Glomerular visceral epithelial cell (primary cell): ENCODE results near the gene ARL2.
A peak's percentile ranks its signal among the peaks of the same experiment; 100 is the strongest.
"Not testable (repeated sequence)": the region's sequence is repeated elsewhere in the genome, so short reads cannot be mapped to it uniquely, and the experiment has no call there.

Source experiments
- DNase-seq: peaks from one replicate; pipeline ENCODE4 v3.0.0-alpha.2; 2016; ENCODE audit errors: extremely low spot score

Gene ARL2

GRCh38 chr11:65013888-65014725 is at the start of gene ARL2:
Gene ARL2, plus strand, starts transcription at chr11:65014160. Its CDS starts 48 bp downstream, at chr11:65014208.
- DNase-seq, result peak; percentile 87

DNA sequence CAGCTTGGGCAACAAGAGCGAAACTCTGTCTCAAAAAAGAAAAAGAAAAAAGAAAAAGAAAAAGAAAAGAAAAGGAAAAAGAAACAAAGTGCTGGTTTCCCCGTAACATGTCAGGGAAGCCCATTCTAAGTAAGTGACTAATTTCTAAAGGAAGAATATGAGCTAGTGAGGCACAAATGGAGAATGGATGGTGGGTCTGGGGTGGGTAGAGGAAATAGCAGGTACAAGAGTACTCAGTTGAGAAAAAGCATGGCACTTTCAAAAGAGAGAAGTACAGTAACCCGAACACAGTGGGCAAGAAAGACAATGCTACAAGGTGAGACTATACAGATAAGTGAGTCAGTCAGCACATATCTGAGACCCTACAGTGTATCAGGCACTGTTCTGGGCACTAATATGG is 46.6 kb upstream of the ARL2 start:
- no peak for DNase-seq

GRCh38 chr11:64969209-64969608 is 44.8 kb upstream of the ARL2 start:
- peak; percentile 63 for DNase-seq

GRCh38 chr11:64970731-64971151 is 43.2 kb upstream of the ARL2 start:
- DNase-seq, result peak; percentile 19

GRCh38 chr11:64971421-64972233 is 42.3 kb upstream of the ARL2 start, which contains the start of gene MAJIN:
Gene MAJIN, minus strand, starts transcription at chr11:64972108. Its CDS starts 12,703 bp downstream, at chr11:64959405.
- DNase-seq, result peak; percentile 52

DNA sequence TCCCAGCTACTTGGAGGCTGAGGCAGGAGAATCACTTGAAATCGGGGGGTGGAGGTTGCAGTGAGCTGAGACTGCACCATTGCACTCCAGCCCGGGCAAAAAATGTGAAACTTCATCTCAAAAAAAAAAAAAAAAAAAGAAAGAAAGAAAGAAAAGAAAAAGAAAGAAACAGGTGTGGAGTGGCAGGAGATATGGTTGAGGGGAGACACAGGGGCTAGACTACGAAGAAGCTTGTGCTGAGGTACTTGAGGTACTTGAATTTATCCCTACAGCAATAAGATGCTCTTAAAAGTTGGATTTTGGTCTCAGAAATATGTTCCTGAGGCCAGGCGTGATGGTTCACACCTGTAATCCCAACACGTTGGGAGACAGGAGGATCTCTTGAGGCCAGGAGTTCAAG is 39.8 kb upstream of the ARL2 start:
- DNase-seq, result no peak

- DNase-seq, result no peak
Measured at GRCh38 chr11:64976651-64977050, 37.3 kb upstream of the ARL2 start.

DNA sequence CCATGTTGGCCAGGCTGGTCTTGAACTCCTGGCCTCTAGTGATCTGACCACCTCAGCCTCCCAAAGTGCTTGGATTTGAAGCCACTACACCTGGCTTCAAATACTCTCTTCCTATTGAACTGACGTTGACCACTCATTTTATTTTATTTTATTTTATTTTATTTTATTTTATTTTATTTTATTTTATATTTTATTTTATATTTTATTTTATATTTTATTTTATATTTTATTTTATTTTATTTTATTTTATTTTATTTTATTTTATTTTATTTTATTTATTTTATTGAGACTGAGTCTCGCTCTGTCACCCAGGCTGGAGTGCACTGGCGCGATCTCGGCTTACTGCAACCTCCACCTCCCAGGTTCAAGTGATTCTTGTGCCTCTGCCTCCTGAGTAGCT is 30.6 kb upstream of the ARL2 start:
- not testable (repeated sequence) for DNase-seq

DNA sequence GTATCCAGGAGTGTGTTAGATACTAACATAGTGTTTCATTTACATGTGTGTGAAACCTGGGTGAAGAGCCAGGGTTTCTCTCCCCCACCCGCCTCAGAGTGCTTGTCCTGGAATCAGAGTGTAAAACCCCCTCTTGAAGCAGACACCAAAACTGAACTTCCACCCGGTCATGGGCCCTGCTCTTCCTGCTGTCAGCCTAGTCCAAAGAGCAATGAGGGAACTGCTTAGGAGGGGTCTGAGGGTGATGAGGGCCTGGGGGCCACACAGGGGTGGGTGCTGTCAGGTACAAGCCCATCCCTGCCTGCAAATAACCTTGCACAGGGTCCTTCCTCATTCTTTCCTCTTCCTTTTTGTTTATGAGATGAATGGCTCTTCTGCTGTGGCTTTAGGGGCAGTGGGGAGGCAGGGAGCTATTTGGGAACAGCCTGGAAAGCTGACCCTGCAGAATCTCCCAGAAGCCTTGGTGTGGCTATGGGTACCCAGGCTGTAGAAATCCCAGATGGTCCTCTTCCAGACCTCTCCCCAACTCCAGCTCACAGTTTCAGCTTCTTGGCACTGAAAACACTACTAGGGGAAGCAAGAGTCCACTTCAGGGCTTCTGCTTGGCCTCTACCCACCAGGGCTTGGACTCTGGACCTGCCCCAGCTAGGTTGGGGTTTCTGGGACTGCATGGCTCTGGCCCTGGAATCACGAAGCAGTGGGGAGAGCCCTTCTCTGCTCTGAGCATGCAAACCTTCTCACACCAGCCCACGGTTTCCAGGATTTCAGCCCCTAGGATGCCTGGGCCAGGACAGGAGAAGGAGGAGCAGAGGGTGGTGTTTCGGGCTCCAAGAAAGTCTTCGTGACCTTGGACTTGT is 25.7 kb upstream of the ARL2 start:
- DNase-seq, result no peak

GRCh38 chr11:64989416-64989815 is 24.5 kb upstream of the ARL2 start:
- DNase-seq, result no peak

- DNase-seq, result no peak
Measured at GRCh38 chr11:64990222-64990923, 23.6 kb upstream of the ARL2 start.

GRCh38 chr11:64994318-64994717 is 19.6 kb upstream of the ARL2 start:
- no peak for DNase-seq

GRCh38 chr11:64996327-64996709 is 17.6 kb upstream of the ARL2 start:
- DNase-seq, result no peak

DNA sequence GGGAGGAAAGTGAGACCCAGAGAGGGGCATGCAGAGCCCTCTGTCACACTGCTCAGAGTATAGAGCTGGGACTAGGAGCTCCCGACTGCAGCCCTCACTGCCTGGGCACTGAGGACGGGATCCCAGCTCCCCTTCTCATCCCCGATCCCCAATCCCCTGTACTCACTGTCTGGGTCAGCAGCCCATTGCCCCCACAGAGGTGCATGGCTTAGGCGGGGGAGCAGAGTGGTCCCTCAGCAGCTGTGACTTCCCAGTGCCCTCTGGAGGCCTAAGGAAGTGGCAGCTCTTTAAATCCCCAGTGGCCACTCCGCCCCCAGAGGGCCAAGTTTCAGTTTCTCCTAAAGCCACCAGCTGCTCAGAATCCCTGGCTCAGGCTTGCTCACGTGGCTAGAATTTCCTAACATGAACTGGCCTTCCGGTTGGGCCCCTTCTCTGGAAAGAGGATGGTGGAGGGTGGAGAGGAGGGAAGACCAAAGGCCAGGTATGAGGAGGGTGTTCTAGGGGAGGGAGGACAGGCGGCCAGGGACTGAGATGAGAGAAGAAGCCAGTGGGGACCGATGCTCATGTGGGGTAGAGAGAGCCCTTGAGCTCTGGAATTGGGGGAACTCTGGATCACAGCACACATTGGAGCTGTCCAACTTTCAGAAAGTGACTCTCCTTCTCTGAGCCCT is 17.1 kb upstream of the ARL2 start, which contains the start of gene BATF2:
Gene BATF2 (minus strand): TSS at position 262 of the 671 bp plus-strand sequence. CDS start 57 bp downstream, at position 205.
- DNase-seq, result peak; percentile 76

- no peak for DNase-seq
Measured at GRCh38 chr11:64998141-64998540, 15.8 kb upstream of the ARL2 start.

GRCh38 chr11:64998690-64999431 is 15.1 kb upstream of the ARL2 start:
- peak; percentile 62 for DNase-seq

DNA sequence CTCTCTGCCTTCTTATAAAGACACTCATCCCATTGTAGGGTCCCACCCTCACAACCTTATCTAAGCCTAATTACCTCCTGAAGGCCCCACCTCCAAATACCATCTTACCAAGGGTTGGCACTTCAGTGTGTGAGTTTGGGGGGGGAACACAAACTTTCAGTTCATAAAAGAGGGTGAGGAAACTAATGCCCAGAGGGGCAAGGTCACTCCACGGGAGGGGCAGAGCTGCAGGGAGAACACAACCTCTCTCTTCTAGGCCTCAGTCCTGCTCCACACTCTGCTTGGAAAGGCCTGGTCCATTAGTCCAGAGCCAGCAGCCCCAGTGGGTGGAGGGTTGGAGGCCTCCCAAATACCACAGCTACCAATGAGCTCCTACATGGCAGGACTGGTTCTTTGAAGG is 14.5 kb upstream of the ARL2 start:
- no peak for DNase-seq

DNA sequence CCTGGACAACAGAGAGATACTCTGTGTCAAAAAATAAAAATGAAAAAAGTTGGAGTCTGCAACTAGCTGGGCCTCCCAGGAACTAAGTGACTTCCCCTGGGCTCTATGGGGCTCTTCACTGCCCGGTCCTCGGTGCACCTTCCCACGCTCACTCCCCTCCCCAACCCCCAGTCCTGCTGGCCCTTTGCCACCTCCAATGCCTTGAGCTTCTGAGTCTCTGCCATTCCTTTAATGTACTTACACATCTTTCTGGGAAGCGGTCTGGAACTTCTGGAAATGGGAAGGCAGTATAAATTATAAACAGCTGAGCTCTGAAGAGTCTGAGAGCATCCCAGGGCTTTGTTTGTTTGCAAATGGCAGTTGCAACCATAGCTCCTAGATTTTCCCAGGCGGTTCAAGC is 11.3 kb upstream of the ARL2 start:
- no peak for DNase-seq

- DNase-seq, result no peak
Measured at GRCh38 chr11:65003282-65003681, 10.7 kb upstream of the ARL2 start.

GRCh38 chr11:65003968-65004367 is 10.0 kb upstream of the ARL2 start:
- DNase-seq, result not testable (repeated sequence)
